Kidney epithelial cell (primary cell): ENCODE measurements around the gene PHPT1. TPM values are rescaled to one million over a fixed set of nuclear protein-coding genes. Genes with fewer than 3 reads are reported as not detected.

Source experiments
- DNase-seq: peaks from one replicate; pipeline ENCODE4 v3.0.0-alpha.2; 2010; ENCODE audit warnings: low read depth
- H3K27me3 ChIP-seq: 2 replicates; pipeline ENCODE4 v1.6.0; 2011; ENCODE audit warnings: low read length; ENCODE audit not compliant: control insufficient read depth, insufficient read depth
- H3K36me3 ChIP-seq: 2 replicates; pipeline ENCODE4 v1.5.1; 2011; ENCODE audit warnings: low read length; ENCODE audit not compliant: control insufficient read depth, insufficient read depth
- H3K4me3 ChIP-seq: 2 replicates; pipeline ENCODE4 v1.5.1; 2011; ENCODE audit warnings: low read depth, mild to moderate bottlenecking, control low read depth, low read length
- CTCF ChIP-seq: IDR thresholded peaks from 2 replicates; pipeline ENCODE4 v1.5.1; 2011; ENCODE audit warnings: mild to moderate bottlenecking, moderate library complexity, low read length, control low read depth, inconsistent platforms; ENCODE audit not compliant: insufficient read depth, poor library complexity, severe bottlenecking
- total RNA-seq: library from RNA; depleted of rRNA; stranded (reverse); fragments of >200 nt; gene quantifications from 2 replicates; pipeline ENCODE4 v1.2.3, GENCODE V29; 2015

Gene PHPT1
- total RNA-seq, 1 donor from 2014 or later: 129 TPM

- TF ChIP-seq CTCF: no peak
- DNase-seq: no peak
- Histone ChIP-seq H3K27me3 (peaks cover 7% of the 10 kb centered on the region), H3K4me3 (no peak overlapping the region), H3K36me3 (no peaks in the 10 kb centered on the region)
Observed at GRCh38 chr9:136804509-136805206, 44.6 kb upstream of the PHPT1 start.

GRCh38 chr9:136805207-136805740 is 43.9 kb upstream of the PHPT1 start:
- no peak for DNase-seq
- no peak for TF ChIP-seq CTCF
- H3K4me3 ChIP-seq: no peak overlapping the region
- no peaks in the 10 kb centered on the region for H3K36me3 ChIP-seq
- peaks cover 5% of the 10 kb centered on the region for H3K27me3 ChIP-seq

- H3K4me3 ChIP-seq: no peak overlapping the region
- no peaks in the 10 kb centered on the region for H3K36me3 ChIP-seq
- no peak for DNase-seq
- TF ChIP-seq CTCF: no peak
- H3K27me3 ChIP-seq: peaks cover 5% of the 10 kb centered on the region
Observed at GRCh38 chr9:136806067-136806466, 43.1 kb upstream of the PHPT1 start.

- no peak for DNase-seq
- no peaks in the 10 kb centered on the region for H3K36me3 ChIP-seq
- no peak for TF ChIP-seq CTCF
Observed at GRCh38 chr9:136806631-136807201, 42.5 kb upstream of the PHPT1 start.

GRCh38 chr9:136807281-136808074 is 41.7 kb upstream of the PHPT1 start, which contains the start of gene RABL6:
Gene RABL6, plus strand, starts transcription at chr9:136807948. Its CDS starts 249 bp downstream, at chr9:136808197.
- no peaks in the 10 kb centered on the region for H3K36me3 ChIP-seq
- TF ChIP-seq CTCF: no peak
- H3K4me3 ChIP-seq: peak within 1 kb of the TSS; percentile 92
- no peak for DNase-seq
- H3K27me3 ChIP-seq: no peaks in the 10 kb centered on the region

More at GRCh38 chr9:136806631-136807201, 42.5 kb upstream of the PHPT1 start:
- Histone ChIP-seq H3K27me3 (peaks cover 5% of the 10 kb centered on the region), H3K4me3 (peak overlapping the region; percentile 92)
